Right lobe of liver (tissue), 4 donors: ENCODE results near the gene SIRT2.

Experiments used
- POLR2A ChIP-seq: fragments of 450-650 bp; IDR thresholded peaks from one replicate; pipeline ENCODE4 v1.6.1; 2017; ENCODE audit warnings: antibody characterized with exemption, mild to moderate bottlenecking
- TF ChIP-seq, protein P1 (sequence below), 4 donors: fragments of 200-600 bp in 3 of 4; fragments of 450-650 bp in 1 of 4; IDR thresholded peaks; one replicate each; pipeline versions ENCODE4 v1.5.1 to v1.8.0; 2016 to 2022; ENCODE audit warnings: antibody characterized with exemption in 4 of 4, mild to moderate bottlenecking in 2 of 4
- donor health status: DM: no; HTN: no; CAD: no.
- donor health status: DM: no; HTN: no; CAD: no.
- donor health status: DM: no; HTN: yes; CAD: no.

DNA sequence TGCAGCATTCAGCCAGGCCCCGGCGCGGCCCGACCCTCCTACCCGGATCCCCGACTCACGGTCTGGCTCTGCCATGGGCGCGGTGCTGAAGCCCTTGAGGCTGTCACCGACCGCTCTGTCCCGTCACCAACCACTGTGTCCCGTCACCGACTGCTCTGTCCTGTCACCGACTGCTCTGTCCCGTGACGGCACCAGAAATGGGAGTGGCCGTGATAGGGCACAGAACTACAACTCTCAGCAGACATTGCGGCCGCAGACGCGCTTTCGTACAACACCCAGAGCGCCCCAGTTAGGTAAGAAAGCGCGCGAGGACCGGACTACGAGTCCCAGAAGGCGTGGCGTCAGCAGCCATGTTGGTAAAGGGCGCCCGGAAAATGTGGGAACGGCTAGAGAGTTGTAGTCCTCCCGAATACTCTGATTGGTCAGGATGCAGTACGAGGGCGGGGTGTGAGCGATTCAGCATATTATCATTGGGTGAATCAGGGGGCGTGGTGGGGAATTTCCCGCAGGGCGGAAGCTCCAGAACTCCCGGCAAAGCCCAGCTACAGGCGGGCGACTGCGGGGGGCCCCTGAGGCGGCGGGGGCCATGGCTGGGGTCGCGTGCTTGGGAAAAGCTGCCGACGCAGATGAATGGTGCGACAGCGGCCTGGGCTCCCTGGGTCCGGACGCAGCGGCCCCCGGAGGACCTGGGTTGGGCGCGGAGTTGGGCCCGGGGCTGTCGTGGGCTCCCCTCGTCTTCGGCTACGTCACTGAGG, at the start of gene SIRT2, which contains the start of gene NFKBIB:
- TF ChIP-seq, protein P1, sequence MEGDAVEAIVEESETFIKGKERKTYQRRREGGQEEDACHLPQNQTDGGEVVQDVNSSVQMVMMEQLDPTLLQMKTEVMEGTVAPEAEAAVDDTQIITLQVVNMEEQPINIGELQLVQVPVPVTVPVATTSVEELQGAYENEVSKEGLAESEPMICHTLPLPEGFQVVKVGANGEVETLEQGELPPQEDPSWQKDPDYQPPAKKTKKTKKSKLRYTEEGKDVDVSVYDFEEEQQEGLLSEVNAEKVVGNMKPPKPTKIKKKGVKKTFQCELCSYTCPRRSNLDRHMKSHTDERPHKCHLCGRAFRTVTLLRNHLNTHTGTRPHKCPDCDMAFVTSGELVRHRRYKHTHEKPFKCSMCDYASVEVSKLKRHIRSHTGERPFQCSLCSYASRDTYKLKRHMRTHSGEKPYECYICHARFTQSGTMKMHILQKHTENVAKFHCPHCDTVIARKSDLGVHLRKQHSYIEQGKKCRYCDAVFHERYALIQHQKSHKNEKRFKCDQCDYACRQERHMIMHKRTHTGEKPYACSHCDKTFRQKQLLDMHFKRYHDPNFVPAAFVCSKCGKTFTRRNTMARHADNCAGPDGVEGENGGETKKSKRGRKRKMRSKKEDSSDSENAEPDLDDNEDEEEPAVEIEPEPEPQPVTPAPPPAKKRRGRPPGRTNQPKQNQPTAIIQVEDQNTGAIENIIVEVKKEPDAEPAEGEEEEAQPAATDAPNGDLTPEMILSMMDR (IDR thresholded peaks at IDR 0.05), result no peak
- peak; percentile 76 for TF ChIP-seq POLR2A
